Nephron progenitor cell (in vitro differentiated cells): ENCODE results near the gene EEF1A2.

Source experiments
- DNase-seq: peaks from one replicate; pipeline ENCODE4 v3.0.0; 2021
- H3K27ac Mint-ChIP-seq: 2 replicates; pipeline ENCODE4 v1.8.0; 2021; ENCODE audit warnings: mild to moderate bottlenecking, moderate library complexity, mixed read lengths
- H3K27me3 Mint-ChIP-seq: 2 replicates; pipeline ENCODE4 v1.8.0; 2021; ENCODE audit warnings: mild to moderate bottlenecking, low read depth, mixed read lengths; ENCODE audit not compliant: poor library complexity
- H3K36me3 Mint-ChIP-seq: 2 replicates; pipeline ENCODE4 v1.8.0; 2021; ENCODE audit warnings: low read depth, mixed read lengths
- H3K4me1 Mint-ChIP-seq: 2 replicates; pipeline ENCODE4 v1.8.0; 2021; ENCODE audit warnings: mixed read lengths
- H3K4me3 Mint-ChIP-seq: 2 replicates; pipeline ENCODE4 v1.8.0; 2021; ENCODE audit warnings: mild to moderate bottlenecking, moderate library complexity, mixed read lengths
- H3K9me3 Mint-ChIP-seq: 2 replicates; pipeline ENCODE4 v1.8.0; 2021; ENCODE audit warnings: mild to moderate bottlenecking, moderate library complexity, mixed read lengths
- CTCF ChIP-seq: fragments of 200-600 bp; sonication (generic); IDR thresholded peaks from 2 replicates; pipeline ENCODE4 v1.5.0; 2021; ENCODE audit warnings: antibody characterized with exemption

The EEF1A2 gene

GRCh38 chr20:63469019-63469712 is 29.7 kb downstream of the EEF1A2 start:
- no peak for DNase-seq
- no peak overlapping the region for H3K27ac Mint-ChIP-seq
- TF ChIP-seq CTCF = no peak
- H3K36me3 Mint-ChIP-seq = no peaks in the 10 kb centered on the region
- H3K4me1 Mint-ChIP-seq = peaks cover 17% of the 10 kb centered on the region
- no peaks in the 10 kb centered on the region for H3K9me3 Mint-ChIP-seq
- H3K27me3 Mint-ChIP-seq = peaks cover 32% of the 10 kb centered on the region
- no peak overlapping the region for H3K4me3 Mint-ChIP-seq

GRCh38 chr20:63468421-63468820 is 30.5 kb downstream of the EEF1A2 start:
- H3K36me3 Mint-ChIP-seq = no peaks in the 10 kb centered on the region
- peaks cover 23% of the 10 kb centered on the region for H3K4me1 Mint-ChIP-seq
- H3K9me3 Mint-ChIP-seq = no peaks in the 10 kb centered on the region
- H3K4me3 Mint-ChIP-seq = no peak overlapping the region
- peaks cover 31% of the 10 kb centered on the region for H3K27me3 Mint-ChIP-seq
- no peak for TF ChIP-seq CTCF
- DNase-seq = no peak
- no peak overlapping the region for H3K27ac Mint-ChIP-seq

- TF ChIP-seq CTCF = no peak
- peaks cover 25% of the 10 kb centered on the region for H3K4me1 Mint-ChIP-seq
- H3K36me3 Mint-ChIP-seq = no peaks in the 10 kb centered on the region
- no peak for DNase-seq
- H3K4me3 Mint-ChIP-seq = no peak overlapping the region
- H3K27me3 Mint-ChIP-seq = peaks cover 30% of the 10 kb centered on the region
- H3K27ac Mint-ChIP-seq = no peak overlapping the region
- H3K9me3 Mint-ChIP-seq = no peaks in the 10 kb centered on the region
These were observed 31.4 kb downstream of the EEF1A2 start for GRCh38 chr20:63467294-63468083.

GRCh38 chr20:63466861-63467260 is 32.0 kb downstream of the EEF1A2 start:
- H3K9me3 Mint-ChIP-seq = no peaks in the 10 kb centered on the region
- H3K27me3 Mint-ChIP-seq = peaks cover 33% of the 10 kb centered on the region
- TF ChIP-seq CTCF = no peak
- no peak overlapping the region for H3K4me3 Mint-ChIP-seq
- H3K4me1 Mint-ChIP-seq = peaks cover 25% of the 10 kb centered on the region
- no peak for DNase-seq
- no peaks in the 10 kb centered on the region for H3K36me3 Mint-ChIP-seq
- no peak overlapping the region for H3K27ac Mint-ChIP-seq

- H3K4me3 Mint-ChIP-seq = no peak overlapping the region
- DNase-seq = no peak
- peaks cover 33% of the 10 kb centered on the region for H3K27me3 Mint-ChIP-seq
- no peak for TF ChIP-seq CTCF
- H3K27ac Mint-ChIP-seq = no peak overlapping the region
- H3K4me1 Mint-ChIP-seq = peaks cover 27% of the 10 kb centered on the region
- no peaks in the 10 kb centered on the region for H3K9me3 Mint-ChIP-seq
- H3K36me3 Mint-ChIP-seq = no peaks in the 10 kb centered on the region
These were observed 32.5 kb downstream of the EEF1A2 start for GRCh38 chr20:63466250-63466825.
